Stimulated activated naive CD4-positive, alpha-beta T cell treated with Interleukin-2 at 50 U/mL for 16 hours (primary cell): ENCODE results near the gene FKBP5.
"Not testable (repeated sequence)": the region's sequence is repeated elsewhere in the genome, so short reads cannot be mapped to it uniquely, and the experiment has no call there.

Experiments
- DNase-seq: peaks from one replicate; lab custom pipeline; 2025; lab: John Stamatoyannopoulos, UW

Gene FKBP5

DNA sequence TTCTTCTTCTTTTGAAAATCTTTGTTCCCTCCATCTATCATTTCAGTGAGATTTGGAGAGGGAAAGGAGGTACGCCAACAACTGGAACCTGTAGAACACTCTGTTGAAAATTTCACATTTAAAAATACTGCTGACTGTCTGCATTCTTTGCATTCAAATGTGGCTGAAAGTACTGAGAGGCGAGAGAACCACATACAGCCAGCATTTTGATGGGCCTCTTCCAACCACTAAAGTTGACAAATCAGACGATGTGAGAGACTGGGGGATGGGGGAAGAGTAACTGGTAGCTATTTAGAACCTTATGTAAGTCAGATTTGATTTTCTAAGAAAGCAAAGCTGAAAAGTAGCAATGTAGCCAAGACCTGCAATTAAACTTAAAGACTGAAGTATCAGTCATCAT lies 77.5 kb downstream of the FKBP5 start:
- peak; percentile 18 for DNase-seq

DNA sequence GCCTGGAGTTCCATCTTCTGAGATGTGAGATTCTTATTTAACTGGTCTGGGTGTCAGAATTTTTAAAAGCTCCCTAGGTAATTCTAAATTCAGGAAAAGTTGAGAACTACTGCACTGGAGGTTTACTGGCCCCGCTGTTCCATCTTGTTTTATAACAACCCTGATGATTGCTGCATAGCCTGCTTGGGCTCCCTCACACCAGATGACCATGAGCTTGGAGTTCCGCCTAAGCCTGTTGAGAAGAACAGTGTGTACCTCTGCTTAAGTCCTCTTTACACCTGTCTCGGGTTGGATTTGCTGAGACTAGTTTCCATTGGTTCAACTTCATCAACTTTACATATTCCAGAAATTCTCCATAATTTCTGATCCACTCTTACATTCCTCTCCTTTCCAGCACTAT lies 77.9 kb downstream of the FKBP5 start:
- DNase-seq: no peak

DNA sequence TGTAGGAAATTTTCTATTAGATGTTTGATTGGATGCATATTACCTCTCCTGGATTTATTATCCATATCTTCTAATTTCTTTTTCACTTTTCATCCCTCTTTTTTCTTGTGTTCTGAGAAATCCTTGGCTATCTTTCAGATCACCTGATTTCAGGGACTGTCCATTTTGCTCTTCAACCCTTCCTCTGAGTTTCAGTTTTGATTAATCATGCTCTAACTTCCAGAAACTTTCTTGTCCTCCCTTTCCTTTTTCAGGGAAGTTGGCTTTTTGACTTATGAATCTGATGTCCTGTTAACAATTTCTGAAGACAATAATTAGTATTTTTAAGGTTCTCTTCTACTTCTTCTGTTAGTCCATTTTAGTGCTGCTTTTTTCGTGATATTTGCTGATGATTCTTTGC lies 79.1 kb downstream of the FKBP5 start:
- no peak for DNase-seq

DNA sequence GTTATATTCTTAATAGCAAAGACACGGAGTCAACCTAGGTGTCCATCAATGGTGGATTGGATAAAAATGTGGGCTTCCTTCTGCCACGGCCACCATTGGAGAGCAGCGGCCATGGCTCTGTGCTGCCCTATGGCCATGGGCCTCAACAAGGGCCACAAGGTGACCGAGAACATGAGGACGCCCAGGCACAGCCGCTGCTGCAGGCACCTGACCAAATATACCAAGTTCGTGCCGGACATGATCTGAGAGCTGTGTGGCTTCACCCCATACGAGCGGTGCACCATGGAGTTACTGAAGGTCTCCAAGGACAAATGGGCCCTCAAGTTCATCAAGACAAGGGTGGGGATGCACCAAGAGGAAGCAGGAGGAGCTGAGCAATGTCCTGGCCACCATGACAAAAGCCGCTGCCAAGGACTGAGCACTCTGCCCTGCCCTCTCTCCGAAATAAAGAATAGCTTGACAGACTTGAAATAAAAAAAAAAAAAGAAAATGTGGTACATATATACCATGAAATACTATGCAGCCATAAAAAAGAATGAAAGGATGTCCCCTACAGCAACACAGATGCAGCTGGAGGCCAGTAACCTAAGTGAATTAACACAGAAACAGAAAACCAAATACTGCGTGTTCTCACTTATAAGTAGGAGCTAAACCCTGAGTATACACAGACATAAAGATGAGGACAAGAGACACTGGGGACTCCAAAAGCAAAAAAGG lies 81.0 kb downstream of the FKBP5 start:
- DNase-seq: no peak

DNA sequence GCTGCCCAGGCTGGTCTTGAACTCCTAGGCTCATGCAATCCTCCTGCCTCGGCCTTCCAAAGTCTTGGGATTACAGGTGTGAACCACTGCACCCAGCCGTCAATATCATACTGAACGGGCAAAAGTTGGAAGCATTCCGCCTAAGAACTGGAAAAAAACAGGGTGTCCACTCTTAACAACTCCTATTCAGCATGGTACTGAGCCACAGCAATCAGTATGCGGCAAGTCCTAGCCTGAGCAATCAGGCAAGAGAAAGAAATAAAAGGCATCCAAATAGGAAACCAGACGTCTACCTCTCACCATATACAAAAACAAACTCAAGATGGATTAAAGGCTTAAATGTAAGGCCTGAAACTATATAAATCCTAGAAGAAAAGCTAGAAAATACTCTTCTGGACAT lies 83.1 kb downstream of the FKBP5 start:
- no peak for DNase-seq

DNA sequence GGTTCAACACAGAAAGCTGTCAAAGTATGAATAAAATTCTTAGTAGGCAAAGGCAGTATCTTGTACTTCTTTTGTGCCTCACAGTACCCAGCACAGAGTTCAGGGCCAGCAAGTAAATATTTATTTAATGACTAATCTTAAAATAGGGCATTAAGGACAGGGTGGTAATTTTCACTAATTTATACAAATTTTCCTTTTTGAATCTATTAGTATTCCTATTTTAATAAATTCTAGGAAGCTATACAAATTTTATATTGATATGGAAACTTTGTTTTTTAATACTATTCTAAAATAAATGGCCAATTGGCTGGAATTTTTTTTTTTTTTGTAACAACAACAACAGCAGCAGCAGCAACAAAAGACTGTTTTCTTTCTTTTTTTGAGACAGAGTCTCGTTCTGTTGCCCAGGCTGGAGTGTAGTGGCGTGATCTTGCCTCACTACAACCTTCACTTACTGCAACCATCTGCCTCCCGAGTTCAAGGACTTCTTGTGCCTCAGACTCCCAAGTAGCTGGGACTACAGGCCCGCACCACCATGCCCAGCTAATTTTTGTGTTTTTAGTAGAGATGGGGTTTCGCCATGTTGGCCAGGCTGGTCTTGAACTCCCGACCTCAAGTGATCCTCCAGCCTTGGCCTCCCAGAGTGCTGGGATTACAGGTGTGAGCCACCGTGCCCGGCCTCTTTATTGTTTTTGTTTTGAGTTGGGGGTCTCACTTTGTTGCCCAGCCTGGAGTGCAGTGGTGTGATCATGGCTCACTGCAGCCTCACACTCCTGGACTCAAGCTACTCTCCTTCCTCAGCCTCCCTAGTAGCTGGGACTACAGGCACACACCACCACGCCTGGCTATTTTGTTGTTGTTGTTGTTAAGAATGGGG lies 85.2 kb downstream of the FKBP5 start:
- no peak for DNase-seq

DNA sequence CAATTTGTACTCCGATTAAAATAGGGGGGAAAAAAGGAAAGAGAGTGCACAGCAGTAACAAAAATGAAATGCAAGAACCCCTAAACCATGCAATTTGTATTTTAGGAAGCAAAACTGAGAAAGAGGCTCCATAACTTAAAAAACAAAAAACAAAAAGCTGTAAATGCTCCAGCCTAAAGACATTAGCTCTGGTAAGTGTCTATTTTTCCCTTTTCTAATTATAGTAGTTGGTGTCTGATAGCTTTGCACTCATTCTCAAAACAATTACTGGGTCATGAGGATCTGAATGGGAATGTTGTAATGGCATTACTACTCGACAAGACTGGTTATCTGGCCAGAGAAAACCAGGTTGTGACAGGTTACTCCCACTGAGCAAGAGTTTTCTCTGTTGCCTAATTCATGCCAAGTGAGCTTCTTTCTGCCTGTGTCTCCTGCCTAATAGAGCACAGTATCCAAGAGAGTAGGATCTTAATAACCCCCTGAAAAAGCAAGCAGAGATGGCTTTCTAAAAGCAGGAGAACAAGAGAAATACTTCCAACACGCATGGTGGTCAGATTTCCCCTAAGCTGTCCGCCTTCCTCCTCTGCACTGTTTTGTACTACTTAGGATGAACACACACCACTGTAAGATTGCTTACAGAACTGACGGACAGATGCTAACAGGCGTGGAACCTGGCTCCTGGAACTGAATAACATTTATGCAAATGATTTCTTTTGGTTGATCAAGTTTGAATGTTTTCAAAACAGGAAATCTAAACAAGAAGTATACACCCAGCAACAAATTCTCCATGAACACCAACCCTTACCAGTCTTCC lies 86.4 kb downstream of the FKBP5 start:
- DNase-seq: no peak

DNA sequence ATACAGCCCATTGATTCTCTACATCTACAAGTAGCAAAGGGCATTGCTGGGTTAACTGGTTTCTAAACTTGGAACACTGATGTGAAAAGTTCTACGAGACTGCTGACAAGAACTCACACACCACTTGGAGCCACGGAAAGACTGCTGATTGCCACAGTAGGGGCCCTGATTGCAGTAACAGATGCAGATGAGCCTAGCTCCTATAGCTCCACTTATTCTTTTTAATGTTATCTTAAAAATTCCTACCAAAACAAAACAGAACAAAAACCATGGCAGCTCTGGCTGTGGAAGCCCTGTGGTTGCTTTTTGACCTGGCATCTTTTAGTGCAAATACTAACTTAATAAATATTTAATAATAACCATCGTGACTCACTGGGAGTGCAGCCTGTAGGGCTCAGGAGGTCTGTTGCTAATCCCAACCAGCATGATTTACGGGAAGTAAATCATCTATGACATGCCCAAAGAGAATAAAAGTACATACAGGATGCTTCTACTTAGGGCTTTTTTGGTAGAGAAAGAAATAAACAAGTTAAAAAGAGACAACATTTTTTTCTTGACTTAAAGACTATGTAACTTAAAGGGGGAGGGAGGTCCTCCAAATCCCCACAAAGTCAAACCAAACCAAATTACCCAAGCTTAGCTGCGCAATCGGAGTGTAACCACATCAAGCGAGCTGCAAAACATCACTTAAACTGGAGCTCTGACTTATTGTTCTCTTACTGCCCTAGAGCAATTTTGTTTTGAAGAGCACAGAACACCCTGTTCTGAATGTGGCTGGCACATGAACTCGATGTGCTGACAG lies 87.2 kb downstream of the FKBP5 start:
- peak; percentile 17 for DNase-seq

DNA sequence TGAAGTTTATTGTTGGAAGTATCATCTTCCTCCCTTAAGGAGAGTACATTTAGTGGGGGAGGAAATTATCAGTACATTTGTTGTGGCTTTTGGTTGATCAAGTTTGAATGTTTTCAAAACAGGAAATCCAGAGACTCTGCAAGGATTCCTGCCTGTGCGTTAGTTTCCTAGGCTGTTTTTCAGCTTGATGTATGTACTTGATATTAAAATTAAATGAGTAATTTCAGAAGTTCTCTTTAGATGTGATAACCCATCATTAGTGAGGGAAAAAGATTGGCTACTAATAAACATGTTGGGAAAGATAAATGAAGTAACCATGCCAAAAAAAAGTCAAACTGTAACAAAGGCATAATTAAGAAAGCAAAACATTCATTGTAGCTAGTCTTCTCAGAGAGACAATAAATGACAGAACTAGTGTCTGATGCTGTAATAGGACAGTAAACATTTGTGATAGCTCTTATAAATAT lies 88.0 kb downstream of the FKBP5 start:
- DNase-seq: no peak

DNA sequence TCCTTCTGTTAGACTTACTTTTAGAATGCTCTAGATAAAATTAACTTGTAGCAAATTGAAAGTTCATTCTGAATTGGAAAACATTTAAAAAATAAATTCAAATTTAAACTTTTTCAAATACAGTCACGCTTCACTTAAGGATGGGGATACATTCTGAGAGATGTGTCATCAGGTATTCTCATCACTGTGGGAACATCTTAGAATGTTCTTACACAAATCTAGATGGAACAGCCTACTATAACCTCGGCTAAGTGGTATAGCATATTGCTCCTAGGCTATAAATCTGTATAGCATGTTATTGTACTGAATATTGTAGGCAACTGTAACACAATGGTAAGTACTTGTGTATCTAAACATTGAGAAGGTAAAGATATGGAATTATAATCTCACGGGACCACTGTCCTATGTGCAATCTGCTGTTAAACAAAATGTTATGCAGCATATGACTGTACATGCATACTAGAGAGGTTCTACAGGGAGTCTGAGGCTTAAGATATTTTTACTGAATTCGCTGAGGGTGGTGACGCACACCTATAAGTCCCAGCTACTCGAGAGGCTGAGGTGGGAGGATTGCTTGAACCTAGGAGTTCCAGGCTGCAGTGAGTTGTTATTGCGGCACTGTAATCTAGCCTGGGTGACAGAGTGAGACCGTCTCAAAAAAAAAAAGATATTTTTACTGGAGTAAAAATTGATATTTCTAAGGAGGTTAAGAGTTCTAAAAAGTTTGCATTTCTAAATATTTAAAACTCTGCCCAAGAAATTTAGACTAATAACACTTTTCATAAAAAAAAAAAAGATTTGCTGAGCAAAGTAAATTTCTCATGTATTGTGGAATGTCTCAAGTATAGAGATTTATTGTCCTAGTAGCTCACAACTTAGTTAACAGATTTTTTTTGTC lies 88.7 kb downstream of the FKBP5 start:
- DNase-seq: no peak

DNA sequence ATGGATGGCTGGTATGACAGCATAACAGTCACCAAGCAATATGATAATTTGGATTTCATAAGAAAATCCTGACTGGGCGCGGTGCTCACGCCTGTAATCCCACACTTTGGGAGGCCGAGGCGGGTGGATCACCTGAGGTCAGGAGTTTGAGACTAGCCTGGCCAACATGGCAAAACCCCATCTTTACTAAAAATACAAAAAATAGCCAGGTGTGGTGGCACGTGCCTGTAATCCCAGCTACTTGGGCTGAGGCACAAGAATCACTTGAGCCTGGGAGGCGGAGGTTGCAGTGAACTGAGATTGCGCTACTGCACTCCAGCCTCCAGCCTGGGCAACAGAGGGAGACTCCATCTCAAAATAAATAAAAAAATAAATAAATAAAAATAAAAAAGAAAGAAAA lies 90.1 kb downstream of the FKBP5 start:
- not testable (repeated sequence) for DNase-seq

DNA sequence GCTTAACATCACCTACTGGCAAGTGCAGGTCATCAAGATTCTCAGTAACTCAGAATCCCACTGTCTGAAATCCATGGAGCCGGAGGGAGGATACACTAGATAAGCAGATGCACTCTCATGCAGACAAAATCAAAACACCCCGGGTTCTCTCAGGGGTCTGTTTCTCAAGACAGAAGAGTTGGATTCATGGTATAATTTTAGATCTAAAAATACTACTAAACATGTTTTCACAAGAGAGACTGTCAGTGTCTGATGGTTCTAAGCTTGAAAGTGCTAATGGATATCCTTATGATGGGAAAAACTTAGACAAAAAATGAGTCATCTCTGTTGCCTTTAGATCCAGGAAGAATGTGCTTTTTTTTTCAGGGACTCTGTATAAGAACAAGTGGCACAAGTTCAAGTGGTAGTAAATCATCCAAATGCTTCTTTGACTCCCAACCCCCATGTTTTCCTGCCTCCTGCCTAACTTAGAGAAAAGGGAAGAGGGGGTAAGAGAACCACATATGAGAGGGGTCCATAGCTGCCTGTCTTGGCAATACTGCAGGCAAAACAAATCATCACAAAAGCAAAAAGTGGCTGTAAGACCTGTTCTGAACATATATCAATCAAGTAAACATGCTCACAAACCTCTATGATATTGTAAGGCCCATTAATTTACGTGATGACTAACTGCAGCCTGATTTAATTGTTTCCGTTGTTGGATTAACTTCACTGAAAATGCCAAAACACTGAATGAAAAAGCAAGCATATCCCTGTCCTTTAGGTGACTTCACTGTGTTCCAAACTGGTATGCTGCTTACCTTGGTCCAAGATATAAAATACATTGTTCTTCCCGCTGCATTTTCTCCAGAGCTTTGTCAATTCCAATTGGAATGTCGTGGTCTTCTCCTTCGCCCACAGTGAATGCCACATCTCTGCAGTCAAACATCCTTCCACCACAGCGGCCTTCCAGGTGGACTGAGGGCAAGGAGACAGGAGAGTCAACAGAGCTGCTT lies 92.0 kb downstream of the FKBP5 start:
- no peak for DNase-seq

DNA sequence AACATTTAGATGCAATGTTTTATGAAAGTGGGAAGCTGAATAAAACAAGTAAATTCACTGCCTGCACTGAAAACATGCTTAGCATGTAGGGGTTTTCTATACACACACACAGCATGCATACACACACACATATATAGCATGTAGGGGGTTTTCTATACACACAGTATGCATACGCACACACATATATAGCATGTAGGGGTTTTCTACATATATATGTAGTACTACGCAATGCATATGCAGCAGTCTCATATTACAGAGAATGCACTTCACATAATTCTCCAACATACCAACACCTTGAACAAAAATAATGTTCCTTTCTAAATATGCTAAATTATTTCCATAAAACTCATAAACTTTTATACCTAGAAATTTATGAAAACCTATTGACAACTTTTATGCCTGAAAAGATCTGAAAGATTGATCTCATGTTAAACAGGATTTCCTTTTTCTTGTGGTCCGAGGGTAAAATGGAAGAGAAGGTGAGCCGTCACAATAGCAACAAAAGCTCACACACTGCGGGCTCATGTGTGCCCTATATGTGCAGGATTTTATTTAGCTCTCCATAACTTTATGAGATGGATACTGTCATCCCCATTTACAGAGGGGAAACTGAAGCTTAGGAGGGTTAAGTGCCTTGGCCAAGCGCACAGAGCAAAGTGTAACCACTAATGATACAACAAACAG lies 94.1 kb downstream of the FKBP5 start:
- no peak for DNase-seq

DNA sequence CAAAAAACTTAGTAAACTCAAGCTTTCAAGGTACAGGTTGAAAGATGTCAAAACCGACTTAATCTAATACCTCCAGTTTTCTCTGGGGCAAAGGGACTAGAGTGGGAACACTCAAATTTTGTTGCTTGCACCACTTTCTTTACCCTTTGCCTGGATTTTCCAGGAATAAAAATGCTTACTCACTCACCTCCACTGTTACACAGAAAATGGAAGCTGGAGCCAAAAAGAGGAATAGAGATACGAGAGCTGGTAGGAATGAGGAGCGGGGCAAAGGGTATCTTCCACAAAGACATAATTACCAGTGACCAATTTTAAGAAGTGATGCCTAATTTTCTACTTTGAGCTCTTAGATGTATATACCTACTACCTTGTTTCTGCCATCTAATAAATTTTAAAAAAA lies 96.5 kb downstream of the FKBP5 start:
- DNase-seq: no peak

DNA sequence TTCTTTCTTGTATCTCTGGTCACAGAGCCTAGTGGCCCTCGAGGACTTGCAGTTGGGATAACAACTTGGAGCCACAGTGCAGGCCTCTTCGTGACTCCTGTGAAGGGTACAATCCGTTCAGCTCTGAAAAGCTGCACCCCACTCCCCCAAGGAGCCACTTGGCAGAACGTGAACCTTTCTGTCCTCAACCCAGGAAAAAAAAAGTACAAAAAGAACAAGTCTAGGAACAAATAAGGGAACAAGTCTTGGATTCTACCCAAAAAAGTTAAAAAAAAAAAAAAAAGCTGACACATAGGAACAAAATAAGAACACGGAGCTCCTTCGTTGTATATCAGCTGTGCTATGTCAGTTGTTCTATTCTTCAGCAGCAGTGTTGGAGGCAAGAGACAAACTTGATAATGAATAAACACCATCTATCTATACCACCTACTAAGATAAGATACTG lies 98.1 kb downstream of the FKBP5 start:
- DNase-seq: no peak

DNA sequence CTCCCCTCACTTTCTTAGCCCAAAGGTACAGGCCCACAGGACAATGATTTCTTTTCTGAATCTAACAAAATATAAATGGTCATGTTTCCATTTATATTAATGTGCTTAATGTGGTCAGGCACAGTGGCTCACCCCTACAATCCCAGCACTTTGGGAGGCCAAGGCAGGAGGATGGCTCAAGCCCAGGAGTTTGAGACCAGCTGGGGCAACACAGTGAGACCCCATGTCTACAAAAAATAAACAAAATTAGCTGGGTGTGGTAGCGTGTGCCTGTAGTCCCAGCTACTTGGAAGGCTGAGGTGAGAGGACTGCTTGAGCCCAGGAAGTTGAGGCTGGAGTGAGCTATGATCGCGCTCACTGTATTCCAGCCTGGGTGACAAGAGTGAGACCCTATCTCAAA lies 98.8 kb downstream of the FKBP5 start:
- DNase-seq: no peak

DNA sequence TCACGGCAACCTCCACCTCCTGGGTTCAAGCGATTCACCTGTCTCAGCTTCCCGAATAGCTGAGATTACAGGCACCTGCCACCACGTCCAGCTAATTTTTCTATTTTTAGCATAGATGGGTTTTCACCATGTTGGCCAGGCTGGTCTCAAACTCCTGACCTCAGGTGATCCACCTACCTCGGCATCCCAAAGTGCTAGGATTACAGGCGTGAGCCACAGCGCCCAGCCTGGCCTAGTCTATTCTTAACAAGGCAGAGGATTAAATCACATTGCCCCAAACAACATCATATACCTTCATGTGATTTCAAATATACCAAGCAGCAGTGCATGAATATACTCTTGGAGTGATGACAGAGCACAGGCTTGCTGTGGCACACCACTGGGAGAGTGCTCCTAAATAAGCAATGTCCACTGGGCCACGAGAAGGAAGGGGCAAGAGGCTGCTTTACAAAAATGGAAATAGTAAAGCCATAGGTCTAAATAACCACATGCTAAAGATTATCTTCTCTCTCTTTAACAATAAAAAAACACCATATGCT lies 99.4 kb downstream of the FKBP5 start:
- no peak for DNase-seq

DNA sequence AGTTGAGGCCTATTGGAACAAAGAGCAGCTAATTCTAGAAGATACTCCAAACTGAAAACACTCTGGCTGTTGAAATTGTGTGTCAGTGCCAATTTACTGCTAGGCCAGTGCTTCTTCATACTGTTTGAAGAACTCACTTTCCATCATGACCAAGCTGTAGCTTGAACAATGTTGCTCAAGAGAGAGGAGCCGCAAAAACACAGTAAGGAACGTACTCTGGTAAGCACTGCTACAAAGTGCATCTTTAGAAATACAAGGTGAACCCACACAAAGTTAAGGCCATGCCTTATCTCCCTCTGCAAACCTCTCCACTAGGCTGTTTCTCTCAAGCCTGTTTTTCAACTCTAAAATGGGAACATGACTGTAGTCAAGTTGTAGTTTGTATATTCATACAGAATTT lies 101.5 kb downstream of the FKBP5 start:
- no peak for DNase-seq
